Fibroblast of skin of left quadriceps (primary cell): ENCODE data around the gene IL36RN.

Source experiments
- DNase-seq, 2 experiments: peaks; one replicate each; pipeline ENCODE4 v3.0.0-alpha.2; 2013; ENCODE audit warnings: low read depth in 2 of 2

IL36RN gene

DNA sequence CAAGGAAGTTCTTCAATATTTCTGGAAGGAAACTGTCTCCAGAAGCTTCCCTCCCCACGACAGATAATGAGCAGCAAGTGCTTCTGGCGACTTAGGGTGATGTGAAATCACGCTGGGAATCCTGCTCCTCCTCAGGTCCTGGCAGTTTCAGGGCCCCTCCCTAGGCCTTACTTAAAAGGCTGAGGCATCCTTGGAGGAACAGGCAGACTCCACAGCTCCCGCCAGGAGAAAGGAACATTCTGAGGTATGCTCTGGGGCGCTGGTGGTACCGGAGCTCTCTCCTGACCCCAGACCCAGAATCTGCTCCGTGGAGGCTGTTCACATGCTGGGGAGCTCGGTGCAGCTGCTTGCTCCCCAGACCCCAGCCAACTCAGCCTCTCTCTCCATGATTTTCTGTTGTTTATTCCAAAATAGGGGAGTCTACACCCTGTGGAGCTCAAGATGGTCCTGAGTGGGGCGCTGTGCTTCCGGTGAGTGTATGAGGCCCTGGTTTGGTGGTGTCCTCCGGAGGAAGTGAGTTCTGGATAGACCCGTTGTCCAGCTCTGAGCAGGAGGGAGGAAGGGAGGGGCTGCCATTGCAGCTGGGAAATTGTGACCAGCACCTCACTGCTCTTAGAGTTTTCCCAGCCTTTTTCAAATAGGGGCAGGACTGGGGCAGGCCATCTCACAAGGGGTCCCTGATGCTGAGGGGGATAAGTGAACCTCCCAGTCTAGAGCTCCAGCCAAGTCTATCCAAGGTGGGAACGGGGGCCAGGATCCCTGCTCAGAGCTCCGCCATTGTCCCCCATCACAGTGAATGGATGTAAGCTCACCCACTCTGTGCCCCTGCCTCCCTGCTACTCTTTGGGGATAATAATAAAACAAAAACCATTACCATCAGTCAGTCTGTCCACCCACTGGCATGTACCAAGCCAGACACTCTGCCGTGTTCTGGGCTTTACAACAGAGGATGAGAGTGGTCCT is at the start of gene IL36RN:
IL36RN (plus strand) TSS at position 201 of the 963 bp plus-strand sequence; CDS start at position 442, 241 bp downstream.
- DNase-seq, result no peak

DNA sequence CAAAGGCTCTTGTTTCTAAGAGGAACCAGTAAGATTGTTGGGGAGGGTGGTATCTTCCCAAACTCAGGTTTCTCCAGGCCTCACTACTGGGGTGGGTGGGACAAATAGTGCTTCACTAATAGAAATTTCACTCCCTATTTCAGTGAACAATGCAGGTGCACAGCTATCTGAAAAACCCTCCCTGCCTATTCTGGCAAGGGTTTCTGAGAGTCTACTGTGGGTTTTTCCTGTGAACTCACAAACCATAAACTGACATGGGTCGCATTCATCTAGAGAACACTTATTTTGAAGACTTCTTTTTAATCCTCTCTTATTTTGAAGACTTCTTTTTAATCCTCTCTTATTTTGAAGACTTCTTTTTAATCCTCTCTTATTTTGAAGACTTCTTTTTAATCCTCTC is 49.4 kb upstream of the IL36RN start:
- no peak for DNase-seq

DNA sequence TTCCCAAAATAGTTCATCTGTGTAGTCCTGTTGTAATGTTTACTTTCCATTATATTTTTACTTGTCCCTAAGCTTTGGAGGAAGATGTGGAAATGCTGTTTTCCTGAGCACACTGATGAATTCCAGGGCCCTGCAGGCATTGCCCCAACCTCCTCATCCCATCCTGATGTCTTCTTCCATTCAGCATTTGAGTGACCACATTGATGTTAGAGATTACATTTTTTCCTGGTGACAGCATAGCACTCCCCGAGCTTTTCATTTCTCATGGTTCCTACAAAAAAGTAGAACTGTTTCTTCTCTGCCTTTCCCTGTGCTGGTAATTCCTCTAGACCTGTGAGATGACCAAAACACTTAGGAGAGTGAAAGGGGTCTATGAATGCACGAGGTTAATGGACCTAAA is 48.9 kb upstream of the IL36RN start:
- DNase-seq, result peak in 1 of 2 experiments; percentile 0

DNA sequence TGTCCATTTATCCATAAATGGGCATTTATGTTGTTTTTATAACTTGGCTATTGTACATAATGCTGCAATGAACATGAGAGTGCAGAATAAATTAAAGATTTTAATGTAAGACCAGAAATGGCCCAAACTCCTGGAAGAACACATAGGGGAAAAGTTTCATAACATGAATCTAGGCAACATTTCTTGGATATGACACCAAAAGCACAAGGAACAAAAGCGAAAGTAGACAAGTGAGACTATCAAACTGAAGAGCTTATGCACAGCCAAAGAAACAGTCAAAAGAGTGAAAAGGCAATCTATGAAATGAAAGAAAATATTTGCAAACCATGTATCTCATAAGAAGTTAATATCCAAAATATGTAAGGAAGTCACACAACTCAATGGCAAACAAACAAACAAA is 47.9 kb upstream of the IL36RN start:
- DNase-seq, result no peak

DNA sequence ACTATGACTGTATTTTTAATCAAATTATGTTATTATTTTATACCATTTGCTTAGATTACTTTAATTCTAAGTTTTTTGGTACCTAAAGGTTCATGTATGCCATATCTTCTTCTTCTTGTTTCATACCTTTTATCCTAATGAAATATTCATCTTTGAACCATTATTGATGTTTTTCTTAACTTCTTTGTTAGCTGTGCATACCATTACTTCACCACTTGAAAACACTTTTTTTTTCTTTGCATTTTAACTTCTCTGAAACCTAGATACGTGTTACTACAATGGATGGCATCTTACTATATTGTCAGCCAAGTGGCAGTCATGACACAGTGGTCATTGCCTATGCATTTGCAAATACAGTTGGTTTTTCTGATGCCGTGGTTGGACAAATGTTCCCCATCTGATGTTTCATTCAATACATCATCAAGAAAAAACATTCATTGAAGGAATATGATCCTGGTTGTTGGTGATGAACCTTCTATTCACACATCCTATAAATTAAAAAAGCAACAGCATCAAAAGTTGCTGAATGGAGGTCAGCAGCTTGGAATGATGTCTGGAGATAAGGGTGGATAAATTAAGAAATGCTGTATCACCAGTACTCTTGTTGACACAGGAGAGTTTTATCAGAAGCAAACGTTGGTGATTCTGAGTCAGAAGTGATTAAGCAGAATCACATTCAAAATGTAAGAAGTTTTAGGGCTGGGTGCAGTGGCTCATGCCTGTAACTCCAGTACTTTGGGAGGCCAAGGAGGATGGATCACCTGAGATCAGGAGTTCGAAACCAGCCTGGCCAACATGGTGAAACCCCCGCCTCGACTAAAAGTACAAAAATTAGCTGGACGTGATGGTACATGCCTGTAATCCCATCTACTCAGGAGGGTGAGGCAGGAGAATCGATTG is 46.3 kb upstream of the IL36RN start:
- no peak for DNase-seq

DNA sequence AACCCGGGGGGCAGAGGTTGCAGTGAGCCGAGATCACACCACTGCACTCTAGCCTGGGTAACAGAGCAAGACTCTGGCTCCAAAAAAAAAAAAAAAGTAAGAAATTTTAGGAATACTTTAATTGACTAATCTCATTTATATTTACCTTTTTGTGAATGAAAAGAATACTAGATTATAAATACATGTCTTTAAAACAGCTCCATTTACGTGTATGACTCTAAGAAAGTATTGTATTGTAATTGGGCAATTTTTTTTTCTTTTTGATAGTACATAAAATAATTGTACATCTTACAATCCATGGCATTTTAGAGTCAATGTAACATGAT is 45.7 kb upstream of the IL36RN start:
- DNase-seq, result no peak

DNA sequence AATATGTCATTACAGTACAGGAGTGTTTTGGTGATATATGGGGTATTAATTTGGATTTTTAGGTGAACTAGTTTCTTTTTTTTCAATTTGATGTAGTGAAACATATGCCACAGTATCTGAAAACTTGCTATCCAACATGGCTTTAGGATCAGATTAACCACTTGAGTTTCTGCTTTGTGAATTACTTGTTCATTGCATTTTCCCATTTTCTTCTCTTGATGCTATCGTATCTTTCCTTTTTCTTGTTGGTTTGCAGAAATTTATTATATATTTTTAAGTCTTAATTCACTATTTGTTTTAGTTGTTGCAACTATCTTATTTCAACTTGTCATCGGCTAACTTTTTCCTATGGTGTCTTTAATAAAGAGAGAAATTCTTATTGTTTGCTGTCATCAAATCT is 44.9 kb upstream of the IL36RN start:
- no peak for DNase-seq

DNA sequence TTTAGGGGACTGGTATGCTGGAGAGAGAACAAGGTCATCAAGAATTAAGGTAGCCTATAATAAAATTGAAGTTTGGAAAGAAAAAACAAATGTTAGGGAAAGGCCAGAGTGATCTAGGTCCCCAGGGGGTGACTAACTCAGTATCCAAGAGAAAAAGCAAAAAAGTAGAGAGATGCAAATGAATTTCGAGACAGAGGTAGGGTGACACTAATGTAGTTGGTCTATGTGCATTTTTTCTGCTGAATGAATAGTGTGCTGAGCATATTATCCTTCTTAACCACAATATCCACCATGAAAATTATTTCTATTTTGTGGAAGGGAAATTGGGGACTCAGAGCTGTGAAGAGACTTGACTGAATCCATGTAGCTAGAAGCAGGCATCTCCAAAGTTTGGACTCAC is 44.0 kb upstream of the IL36RN start:
- DNase-seq, result no peak

DNA sequence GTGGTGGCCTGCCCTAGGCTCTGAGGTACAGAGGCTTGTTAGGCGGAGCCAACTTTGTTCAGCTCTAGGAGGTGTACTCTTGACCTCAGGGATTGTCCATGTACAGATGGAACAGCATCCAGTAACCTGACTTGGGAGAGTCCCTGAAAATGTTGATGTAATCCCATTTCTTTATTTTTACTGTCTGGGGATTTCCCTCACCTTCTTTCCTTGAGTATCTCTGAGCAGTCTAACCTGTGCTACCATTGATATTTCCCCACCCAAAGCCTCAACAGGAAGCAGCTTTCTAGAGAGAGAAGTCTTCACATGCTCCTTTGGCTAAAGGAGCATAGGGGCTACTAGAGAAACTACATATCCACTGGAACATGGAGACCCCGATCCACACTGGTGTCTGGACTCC is 43.3 kb upstream of the IL36RN start:
- no peak for DNase-seq

DNA sequence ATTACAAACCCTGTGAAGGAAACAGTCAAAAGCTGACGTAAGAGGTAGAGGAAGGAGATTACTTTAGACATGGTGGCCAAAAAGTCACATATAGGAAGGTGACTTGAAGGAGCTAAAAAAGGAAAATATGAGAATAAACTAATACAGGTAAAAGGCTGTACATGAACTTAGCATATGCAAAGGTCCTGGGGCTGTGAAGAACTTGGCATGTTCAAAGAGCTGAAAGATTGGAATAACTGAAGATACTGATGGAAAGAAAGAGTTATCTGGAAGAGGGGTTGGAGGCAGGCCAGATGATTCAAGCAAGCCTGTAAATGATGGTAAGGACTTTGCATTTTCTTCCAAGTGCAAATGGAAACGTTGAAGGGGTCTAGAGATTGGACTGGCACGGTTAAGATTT is 40.5 kb upstream of the IL36RN start:
- no peak for DNase-seq

DNA sequence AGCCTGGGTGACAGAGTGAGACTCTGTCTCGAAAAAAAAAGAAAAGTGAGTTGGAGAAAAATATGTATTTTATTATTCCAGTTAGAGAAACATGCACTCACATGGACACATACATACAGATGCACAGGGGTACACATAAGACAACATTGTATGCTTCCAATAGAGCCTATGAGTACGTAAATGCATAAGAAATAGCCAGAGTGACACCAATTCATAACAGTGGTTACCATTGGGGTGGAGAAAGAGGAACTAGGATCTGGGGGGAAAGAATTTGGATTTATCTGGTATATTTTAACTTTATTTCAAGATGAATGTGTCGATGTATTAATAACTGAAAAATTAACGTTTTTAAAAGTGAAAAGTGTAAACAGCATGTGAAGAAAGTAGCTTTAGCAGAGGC is 37.7 kb upstream of the IL36RN start:
- no peak for DNase-seq

DNA sequence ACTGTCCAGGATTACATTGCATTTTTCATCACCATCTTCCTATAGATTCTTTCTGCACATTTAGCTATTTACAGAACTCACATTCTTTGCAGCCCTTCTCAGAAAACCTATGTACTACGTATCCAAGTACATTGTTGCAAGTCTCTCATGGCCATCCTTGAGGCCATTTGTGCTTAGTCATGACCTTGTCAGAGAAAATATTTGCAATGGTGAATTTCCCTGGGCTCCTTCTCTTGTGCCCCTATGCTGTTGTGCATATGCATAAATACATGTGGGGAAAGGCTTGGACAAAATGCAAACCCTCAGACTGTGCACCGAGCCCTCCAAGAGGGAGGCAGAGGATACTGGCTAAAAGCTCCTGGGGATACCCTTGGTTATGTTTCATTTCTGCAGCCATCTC is 34.2 kb upstream of the IL36RN start:
- no peak for DNase-seq

DNA sequence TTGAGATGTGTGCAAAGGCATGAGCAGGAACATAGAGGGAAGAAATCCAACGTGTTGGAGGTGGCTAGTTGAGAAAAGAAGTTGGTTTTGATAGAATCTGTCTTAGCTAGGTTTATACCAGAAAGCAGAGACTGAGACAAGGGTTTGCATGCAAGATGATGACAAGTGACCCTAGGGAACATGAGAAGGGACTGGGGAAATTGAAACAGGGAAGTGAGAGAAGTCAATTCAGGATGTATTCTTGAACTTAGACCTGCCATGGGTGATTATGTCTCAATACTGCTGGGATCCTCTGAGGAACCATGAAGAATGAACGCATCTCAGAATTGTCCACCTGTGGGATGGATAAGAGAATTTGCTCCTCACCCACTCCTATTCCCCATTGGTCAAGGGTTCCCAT is 33.3 kb upstream of the IL36RN start:
- DNase-seq, result no peak

DNA sequence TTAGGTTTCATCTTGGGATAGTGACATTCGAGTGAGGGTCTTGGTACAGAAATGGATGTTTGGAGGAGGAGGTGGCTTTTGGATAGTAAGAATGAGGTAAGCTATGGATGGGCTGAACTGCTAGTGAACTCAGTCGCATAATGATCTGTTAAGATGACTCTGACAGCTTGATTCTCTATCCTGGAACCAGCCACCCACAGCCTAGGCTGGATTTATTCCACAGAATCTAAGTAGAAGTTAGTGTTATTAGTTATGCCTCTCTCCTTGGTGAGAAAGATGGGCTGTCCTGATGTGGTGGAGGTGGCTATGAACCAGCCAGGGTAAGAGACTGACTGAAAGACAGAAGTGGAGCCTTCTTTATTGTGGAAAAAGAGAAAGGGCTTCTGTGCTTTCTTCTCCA is 31.3 kb upstream of the IL36RN start:
- no peak for DNase-seq

DNA sequence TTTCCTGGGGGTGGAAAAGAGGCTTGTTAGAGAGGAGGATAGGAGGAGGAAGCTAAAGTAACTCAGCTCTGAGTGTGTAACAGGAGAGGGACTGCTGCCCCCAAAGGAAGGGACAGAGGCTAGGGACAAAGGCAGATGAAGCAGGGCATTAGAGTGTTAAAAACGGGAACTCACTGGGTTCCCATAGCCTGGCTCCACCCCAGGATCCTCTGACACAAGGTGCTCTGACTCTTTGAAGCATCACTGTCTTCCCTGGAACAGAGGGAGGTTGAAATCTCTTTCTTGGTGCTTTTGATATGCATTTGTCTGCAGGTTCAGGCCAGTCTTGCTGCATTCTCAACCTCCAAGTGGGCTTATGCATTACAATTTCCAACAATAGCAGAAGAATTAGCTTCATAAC is 30.9 kb upstream of the IL36RN start:
- no peak for DNase-seq

DNA sequence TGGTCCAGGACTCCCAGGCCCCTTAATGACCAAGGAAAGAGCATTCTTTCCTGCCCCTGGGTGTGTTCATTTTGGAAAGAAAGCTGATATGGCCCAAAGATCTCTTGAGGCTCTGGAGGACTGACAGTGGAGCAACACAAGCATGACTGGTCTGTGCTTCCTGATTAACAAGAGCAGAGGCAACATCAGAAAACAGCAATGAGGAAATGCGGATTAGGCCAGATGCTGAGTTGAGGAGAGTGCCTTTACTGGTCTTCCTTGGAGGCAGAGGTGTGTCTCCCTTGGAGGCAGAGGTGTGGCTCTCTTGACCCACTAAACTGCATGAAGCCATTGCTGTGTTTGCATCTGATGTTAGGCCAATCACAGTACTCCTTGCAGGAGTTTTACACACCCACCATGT is 26.3 kb upstream of the IL36RN start:
- DNase-seq, result no peak

DNA sequence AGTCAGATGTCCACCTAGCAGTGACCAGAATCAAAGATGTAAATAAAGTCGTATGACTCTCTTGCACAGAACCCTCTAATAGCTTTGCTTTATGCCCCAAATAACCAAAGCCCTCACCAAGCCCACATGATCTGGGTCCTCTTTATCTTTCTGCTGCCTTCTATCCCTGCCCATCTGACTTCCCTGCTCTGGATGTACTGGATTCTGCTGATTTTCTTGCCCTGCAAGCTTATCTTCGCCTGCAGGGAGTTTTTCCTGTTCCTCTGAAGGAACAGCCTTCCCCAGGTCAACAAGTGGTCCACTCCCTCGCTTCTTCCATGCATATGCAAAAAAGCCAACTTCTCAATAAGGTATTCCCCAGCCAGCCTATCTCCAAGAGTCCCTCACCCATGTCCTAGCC is 25.0 kb upstream of the IL36RN start:
- DNase-seq, result no peak

DNA sequence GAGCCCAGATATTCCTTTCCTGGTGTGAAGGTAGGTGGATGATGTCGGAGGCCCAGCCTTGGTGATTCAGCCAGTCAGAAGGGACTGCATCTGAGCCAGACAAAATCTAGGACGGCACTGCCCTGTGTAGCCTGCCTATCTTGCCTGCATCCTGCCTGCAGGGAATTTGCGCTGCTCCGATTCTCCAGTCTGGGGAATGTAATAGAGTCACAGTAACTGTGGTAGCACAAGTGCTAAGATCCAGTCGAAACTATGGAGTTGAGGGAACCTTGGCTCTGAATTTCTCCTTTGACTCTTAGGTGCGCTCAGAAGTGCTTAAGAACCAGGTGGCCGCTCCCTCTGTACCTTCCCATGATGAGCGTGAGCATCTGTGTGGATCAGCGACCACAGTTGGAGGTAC is 22.2 kb upstream of the IL36RN start:
- DNase-seq, result no peak

DNA sequence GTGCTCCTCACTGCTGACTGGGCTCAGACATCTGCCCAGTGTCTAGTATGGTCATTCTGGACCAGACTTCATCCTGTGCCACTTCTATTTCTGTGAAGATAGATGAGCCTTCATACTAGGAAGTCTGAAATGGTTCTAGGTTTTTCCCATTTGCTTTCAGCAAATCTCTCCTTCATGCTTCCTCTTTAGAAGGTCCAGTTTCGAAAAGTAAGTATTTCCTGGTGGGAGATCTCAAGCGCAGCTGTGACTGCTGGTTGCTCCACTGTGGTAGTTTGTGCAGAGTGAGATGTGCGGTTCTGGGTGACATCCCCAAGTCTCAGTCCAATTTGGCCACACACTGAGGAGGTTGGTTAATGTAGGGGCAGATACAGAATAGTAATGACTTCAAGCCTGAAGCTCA is 20.7 kb upstream of the IL36RN start:
- DNase-seq, result no peak

DNA sequence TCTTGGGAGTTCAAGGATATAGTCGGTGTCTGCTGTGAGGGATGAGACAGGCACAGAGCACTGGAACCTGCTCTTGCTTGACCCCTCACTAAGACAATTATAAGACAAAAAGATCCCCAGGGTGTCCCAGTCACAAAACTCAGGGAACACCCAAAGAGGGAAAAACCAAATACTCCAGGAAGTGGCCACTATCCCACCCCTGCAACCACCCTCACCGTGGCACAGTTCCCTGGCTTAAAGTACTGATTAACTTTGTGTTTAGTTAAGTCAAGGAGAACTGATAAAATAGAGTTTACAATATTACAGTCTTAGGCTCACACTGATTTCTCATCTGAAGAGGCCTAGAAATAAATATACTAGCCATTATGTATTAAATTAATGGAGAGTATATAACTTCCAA is 19.8 kb upstream of the IL36RN start:
- DNase-seq, result no peak

DNA sequence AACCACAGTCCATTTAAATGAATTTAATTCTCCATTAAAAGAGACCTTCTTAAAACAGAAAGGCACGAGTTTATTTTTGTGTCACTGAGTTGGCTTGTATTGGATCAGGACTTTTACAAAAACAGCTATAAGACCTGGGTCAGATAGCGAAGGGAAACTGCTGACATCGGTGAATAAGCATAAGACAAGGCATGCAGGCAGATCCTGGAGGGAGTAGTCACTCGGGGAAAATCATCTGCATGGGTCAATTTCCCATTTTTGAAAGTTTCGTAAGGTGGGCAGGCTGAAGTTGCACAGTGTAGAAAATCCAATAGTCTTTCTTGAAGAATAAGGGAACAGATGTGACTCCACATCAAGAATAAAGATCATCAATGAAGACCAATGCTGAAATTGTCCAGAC is 19.3 kb upstream of the IL36RN start:
- DNase-seq, result no peak

DNA sequence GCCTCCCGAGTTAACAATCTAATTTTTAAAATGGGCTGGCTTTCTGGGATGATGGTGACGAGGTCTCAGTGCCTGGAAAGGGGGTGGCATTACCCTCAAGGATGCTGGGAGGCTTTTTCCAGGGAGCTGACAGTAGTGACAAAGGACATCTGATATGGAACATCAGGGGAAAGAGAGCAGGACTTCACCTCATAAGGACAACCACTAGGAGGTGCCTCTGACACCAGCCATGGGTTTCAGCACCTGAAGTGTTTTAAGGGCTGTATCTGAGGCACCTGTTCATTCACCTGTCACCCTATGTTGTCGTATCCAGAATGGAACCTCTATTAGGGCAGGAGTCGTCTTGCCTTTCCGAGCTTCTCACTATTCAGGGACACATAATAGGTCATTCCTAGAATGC is 17.1 kb upstream of the IL36RN start:
- no peak for DNase-seq

DNA sequence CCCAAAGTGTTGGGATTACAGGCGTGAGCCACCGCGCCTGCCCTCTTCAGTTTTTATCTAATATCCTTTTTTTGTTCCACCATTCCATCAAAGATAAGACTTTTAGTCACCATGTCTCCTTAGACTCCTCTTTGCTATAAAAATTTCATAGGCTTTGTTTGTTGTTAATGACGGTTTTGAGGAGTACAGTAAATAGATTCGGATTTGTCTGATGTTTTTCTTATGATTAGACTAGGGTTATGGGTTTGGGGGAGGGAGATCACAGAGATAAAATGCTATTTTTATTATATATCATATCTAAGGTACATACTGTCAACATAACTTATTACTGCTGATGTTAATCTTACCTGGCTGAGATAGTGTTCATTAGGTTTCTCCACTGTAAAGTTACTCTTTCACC is 12.5 kb upstream of the IL36RN start:
- DNase-seq, result no peak
